HG03045 (cell line): ENCODE data around the gene WDR83.
A peak's percentile ranks its signal among the peaks of the same experiment; 100 is the strongest.
"Not testable (repeated sequence)": the region's sequence is repeated elsewhere in the genome, so short reads cannot be mapped to it uniquely, and the experiment has no call there.

Source experiments
- ATAC-seq: cut with Tn5 transposase; IDR thresholded peaks from one replicate; pipeline ENCODE4 v1.9.1; 2021; ENCODE audit warnings: mild to moderate bottlenecking, moderate library complexity; ENCODE audit not compliant: unreplicated experiment

WDR83 gene

DNA sequence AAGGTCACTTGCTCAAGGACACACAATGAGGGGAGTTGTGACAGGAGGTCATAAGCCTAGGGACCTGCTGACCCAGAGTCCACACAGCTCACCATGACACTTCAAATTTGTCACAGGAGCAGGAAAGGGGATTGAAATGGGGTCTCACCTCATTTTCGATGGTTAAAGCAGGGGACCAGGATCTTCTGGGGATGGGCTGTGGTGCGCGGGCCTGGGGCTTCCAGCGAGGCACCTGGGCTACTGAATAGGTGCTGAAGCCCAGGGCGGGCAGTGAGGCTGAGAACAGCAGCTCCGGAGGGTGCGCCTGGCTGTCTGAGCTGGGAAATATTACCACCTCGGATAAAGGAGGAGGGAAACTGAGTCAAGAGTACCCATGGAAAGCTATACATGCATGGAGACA lies 11.1 kb upstream of the WDR83 start:
- no peak for ATAC-seq

GRCh38 chr19:12656899-12657571 lies 9.6 kb upstream of the WDR83 start:
- ATAC-seq: no peak

- ATAC-seq: no peak
Measured at GRCh38 chr19:12657966-12658365, 8.6 kb upstream of the WDR83 start.

DNA sequence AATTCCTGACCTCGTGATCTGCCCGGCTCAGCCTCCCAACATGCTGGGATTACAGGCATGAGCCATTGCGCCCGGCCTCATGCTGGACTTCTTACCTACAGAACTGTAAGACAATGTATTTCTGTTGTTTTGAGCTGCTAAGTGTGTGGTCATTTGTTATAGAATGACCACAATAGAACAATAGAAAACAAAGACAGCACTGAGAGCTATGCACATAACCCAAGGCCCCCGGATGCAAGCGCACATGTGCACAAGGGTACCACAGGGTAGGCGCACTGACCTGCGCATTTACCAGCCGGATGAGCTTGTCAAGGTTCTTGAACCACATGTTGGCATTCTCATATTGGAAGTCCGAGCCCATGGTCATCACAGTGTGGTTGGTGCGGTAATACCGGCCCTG lies 5.6 kb upstream of the WDR83 start:
- no peak for ATAC-seq

GRCh38 chr19:12664406-12665280 lies 2.0 kb upstream of the WDR83 start:
- ATAC-seq: no peak

DNA sequence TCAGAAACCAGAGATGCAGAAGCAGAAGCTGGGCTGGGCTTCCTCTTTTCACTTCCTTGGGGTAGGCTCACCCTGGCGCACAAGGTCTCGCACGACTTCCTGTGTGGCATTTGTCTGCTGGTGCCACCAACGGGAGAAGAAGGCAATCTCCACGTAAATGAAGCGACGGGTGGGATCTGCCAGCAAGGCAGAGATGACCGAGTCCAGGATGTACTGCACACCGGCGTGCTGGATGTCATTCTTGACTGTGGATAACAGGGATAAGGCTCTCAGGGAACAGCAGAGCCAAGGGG lies 1.4 kb upstream of the WDR83 start:
- no peak for ATAC-seq

DNA sequence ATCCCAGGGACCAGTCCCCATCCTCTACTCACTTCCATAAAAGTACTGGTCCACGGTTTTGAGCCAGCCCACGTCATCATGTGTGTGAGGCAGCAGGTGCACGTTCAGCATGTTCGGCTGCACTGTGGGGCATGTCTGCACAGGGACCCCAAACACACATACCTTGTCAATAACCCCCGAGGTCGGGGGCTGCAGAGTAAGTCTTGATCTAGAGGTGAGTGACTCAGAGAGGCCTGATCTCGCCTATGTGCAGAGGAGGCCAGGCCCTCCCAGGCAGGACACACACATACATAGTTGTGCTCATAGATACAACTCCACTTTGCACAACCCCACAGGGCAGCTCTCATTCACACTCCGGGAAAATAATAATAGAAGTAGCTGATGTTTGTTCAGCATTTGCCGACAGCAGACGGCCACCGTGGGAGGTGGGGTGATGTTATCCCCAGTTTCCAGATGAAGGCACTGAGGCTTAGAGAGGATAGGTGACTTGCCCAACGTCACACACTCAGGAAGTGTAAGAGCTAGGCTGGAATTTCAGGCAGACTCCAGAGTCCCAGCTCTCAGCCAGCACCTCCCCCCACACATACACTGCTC lies 839 bp upstream of the WDR83 start:
- ATAC-seq: peak; percentile 5

DNA sequence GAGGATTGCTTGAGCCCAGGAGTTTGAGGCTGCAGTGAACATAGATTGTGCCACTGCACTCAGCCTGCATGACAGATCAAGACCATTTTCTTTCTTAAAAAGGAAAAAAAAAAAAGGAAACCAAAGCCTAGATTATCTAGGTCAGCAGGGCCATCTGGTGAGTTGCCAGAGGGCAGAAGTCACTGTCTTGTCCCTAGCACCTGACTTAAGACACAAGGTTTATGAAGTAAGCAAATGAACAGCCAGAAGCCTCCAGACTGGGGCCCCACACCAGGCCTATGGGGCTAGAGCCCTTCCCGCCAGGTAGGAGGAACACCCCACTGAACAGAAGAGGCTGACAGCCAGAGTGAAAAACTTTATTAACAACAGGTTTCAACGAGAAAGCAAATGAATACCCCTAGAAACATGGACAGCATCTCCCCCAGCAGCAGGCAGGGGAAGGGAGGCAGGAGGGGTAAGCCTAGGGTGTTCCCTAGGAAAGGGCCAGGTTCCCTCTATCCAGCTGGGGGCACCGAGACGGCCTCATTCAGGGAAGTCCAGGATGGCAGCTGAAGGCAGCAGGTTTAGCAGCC lies 1.2 kb downstream of the WDR83 start:
- ATAC-seq: no peak

- ATAC-seq: no peak
Measured at GRCh38 chr19:12668346-12668745, 1.7 kb downstream of the WDR83 start.

DNA sequence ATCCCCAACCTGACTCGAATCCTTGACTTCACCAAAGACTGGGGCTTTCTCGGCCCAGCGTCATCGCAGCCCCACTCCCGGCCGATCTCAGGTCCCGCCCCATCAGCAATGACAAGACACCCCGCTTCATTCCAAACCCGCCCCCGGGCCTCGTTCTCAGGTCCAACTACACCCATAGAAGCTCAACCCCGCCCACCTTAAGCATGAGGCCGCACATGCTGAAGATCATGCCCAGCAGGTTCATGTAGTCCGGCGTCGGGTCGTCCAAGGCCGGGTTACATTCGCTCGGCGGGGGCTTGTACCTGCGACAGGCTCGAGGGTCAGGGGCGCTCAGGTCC lies 2.3 kb downstream of the WDR83 start:
- no peak for ATAC-seq

- no peak for ATAC-seq
Measured at GRCh38 chr19:12669270-12670158, 2.9 kb downstream of the WDR83 start.

GRCh38 chr19:12670159-12670928 lies 3.7 kb downstream of the WDR83 start:
- ATAC-seq: no peak

DNA sequence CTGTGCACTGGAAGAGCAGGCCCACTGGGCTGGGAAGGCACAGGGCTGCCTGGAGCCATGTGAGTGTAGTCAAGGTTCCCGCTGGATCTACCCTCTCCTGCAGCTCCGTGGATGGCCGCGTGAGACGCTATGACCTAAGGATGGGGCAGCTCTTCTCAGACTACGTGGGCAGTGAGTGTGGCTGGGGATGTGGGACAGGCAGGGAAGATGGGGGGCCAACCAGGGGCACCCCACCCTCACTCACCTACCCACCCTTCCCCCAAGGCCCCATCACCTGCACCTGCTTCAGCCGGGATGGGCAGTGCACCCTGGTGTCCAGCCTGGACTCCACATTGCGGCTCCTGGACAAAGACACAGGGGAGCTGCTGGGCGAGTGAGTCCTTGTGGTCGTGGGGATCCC lies 6.1 kb downstream of the WDR83 start:
- no peak for ATAC-seq

DNA sequence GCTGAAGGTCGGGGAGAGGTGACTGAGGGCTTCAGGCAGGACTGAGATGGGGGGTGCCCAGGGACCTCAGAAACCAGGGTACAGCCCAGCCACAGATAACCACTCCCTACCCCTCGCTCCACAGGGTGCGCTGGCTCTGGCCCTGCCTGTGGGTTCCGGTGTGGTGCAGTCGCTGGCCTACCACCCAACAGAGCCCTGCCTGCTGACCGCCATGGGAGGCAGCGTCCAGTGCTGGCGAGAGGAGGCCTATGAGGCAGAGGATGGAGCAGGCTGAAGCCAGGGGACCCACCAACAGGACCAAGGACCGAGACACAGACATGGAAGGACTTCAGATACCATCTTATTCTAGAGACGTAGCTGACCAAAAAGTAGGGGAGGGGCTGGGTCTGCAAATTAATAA lies 8.8 kb downstream of the WDR83 start:
- ATAC-seq: no peak

DNA sequence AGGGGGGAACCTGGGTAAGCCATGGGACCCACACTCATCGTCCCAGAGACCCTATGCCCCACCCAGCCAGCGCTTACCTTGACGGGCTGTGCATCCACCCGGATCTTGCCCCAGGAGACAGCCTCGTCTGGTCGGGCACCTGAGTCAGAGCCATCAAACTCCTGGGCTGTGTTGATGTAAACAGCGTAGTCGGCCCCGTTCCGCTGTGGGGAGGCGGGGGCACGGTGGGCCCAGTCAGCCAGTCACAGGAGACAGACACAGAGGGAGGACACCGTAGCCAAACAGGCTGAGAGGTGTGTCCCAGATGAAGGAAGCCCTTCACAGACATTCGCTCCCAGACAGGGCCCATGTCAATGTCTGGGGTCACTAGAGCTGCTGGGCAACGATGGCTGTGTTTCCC lies 9.3 kb downstream of the WDR83 start:
- no peak for ATAC-seq

DNA sequence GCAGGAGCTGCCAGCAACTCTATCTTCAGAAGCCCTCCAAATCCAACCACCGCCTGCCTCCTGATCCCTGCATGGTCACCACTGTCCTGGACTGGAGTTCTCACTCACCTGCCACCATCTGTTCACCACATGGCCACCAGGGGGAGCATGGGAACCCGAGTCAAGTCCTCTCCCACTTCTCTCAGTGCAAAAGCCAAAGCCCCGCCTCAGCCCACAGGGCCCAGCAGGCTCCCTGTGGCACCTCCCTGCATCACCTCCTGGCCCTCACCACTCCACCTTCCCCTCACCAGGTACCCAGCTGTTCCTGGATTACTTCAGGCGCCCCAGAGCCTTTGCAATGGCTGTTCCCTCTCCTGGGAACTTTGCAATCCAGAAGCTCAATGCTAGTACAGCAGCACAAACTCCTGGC lies 9.8 kb downstream of the WDR83 start:
- no peak for ATAC-seq

- ATAC-seq: no peak
Measured at GRCh38 chr19:12676928-12677327, 10.3 kb downstream of the WDR83 start.

- not testable (repeated sequence) for ATAC-seq
Measured at GRCh38 chr19:12678039-12678438, 11.4 kb downstream of the WDR83 start.

DNA sequence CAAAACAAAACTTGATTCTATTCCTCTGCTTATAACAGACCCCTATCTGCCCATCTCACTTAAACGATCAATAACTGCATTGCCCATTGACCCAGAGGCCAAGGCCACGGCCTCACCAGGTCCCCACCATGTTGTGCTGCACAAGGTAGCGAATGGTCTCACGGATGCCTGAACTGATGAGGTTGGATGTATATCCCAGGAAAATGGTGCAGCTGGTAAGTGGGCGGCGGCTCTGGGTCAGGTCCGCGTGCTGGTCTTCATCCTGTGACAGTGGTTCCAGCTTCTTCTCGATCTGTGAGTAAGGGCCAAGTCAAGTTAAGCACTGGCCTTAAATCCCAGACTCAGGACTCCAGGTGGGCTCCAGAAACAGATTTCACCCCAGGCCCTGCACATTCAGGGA lies 13.4 kb downstream of the WDR83 start:
- no peak for ATAC-seq
